Ovary (tissue), 9 donors: Measurements from ENCODE around the gene SPAG8. TPM values are rescaled to one million over a fixed set of nuclear protein-coding genes. Genes with fewer than 3 reads are reported as not detected.

ENCODE experiments used
- DNase-seq, 5 donors: peaks; one replicate each; pipeline ENCODE4 v3.0.0-alpha.2; 2019 to 2020
- H3K27ac ChIP-seq, 2 donors: fragments of 200-600 bp; one replicate each; pipeline versions ENCODE4 v1.5.1 to v1.8.0; 2019 to 2022
- H3K27me3 ChIP-seq: fragments of 200-600 bp; one replicate; pipeline ENCODE4 v1.8.0; 2022
- H3K36me3 ChIP-seq: fragments of 200-600 bp; sonication (generic); one replicate; pipeline ENCODE4 v1.5.1; 2019
- H3K4me1 ChIP-seq: one replicate; pipeline ENCODE4 v1.8.1; 2013; ENCODE audit warnings: mild to moderate bottlenecking, moderate library complexity; ENCODE audit not compliant: insufficient read depth
- H3K4me3 ChIP-seq: fragments of 200-600 bp; sonication (generic); one replicate; pipeline ENCODE4 v1.5.1; 2017
- H3K9me3 ChIP-seq, 2 donors: fragments of 200-600 bp in 1 of 2; sonication (generic) in 1 of 2; one replicate each; pipeline versions ENCODE4 v1.5.1 to v1.8.1; 2013 to 2019; ENCODE audit warnings: mild to moderate bottlenecking in 1 of 2, moderate library complexity in 1 of 2
- EP300 ChIP-seq: sonication (generic); formaldehyde crosslinking; IDR thresholded peaks from one replicate; pipeline ENCODE4 v1.6.1; 2017; ENCODE audit warnings: antibody characterized with exemption
- POLR2A ChIP-seq: fragments of 450-650 bp; IDR thresholded peaks from one replicate; pipeline ENCODE4 v1.6.1; 2017; ENCODE audit warnings: antibody characterized with exemption, mild to moderate bottlenecking, moderate library complexity
- WGBS, 3 donors: extraction: QIAGEN DNeasy Blood & Tissue Kit in 1 of 3; methylation state at CpG; one replicate each; pipeline versions ENCODE4 v1.1.5 to v1.1.7; 2013 to 2017; 5-methylcytosine and 5-hydroxymethylcytosine counted together
- intact Hi-C, 4 donors: fragments of 100-400 bp; cut with DNase I; formaldehyde crosslinking; loops; one replicate each; pipeline versions ENCODE4 v1.11.0 to v1.15.1; 2022 to 2023
- polyA plus RNA-seq, 2 donors: library from polyadenylated mRNA; stranded (reverse); fragments of 200-250 nt in 1 of 2; fragments of 350-450 nt in 1 of 2; fragmentation: Illumina TruSeq in 1 of 2; extraction: RNeasy Lipid Tissue Mini Kit (QIAGEN cat#74804) in 1 of 2; gene quantifications; one replicate each; pipeline ENCODE4 v1.2.3, GENCODE V29; 2013 to 2014
- total RNA-seq, 7 donors: library from RNA; depleted of rRNA in 2 of 7; stranded (reverse); fragments of >200 nt in 2 of 7; fragmentation: NEBNext Ultra II Directional in 3 of 7; extraction: Animal tissue kit (Norgen Biotek cat#: 25700) in 3 of 7; gene quantifications; one replicate each; pipeline versions ENCODE4 v1.1.0 to v1.2.4, GENCODE V29; 2016 to 2023
- TF ChIP-seq, protein P1 (sequence below), 3 donors: fragments of 450-650 bp in 2 of 3; fragments of 200-600 bp in 1 of 3; IDR thresholded peaks; one replicate each; pipeline versions ENCODE4 v1.5.1 to v1.8.0; 2016 to 2022; ENCODE audit warnings: antibody characterized with exemption in 3 of 3, mild to moderate bottlenecking in 1 of 3
- donor health status: DM: no; HTN: no; CAD: no; lungs with moderate emphysema.
- donor health status: DM: no; HTN: no; CAD: no.
- donor health status: Bipolar disorder and iron deficiency.
- donor health status: DM: yes; HTN: yes; CAD: no.
- donor health status: DM: no; HTN: no; CAD: no.
- donor health status: DM: yes; HTN: yes; CAD: no.

Gene SPAG8
- total and polyA plus RNA-seq, 9 donors = 2.1 to 28.1 (median 4.6) TPM

- 85 to 92% (median 89%) methylated on average over 25 of the region's 25 CpGs for WGBS, 3 donors
- Histone ChIP-seq H3K4me3 (no peak overlapping the region), H3K27me3 (no peaks in the 10 kb centered on the region), H3K36me3 (no peaks in the 10 kb centered on the region), H3K4me1 (no peaks in the 10 kb centered on the region), H3K27ac (no peak overlapping the region), H3K9me3 (no peaks in the 10 kb centered on the region)
- intact Hi-C loops = no loop called here
- TF ChIP-seq POLR2A (no peak), EP300 (no peak)
- TF ChIP-seq, protein P1, sequence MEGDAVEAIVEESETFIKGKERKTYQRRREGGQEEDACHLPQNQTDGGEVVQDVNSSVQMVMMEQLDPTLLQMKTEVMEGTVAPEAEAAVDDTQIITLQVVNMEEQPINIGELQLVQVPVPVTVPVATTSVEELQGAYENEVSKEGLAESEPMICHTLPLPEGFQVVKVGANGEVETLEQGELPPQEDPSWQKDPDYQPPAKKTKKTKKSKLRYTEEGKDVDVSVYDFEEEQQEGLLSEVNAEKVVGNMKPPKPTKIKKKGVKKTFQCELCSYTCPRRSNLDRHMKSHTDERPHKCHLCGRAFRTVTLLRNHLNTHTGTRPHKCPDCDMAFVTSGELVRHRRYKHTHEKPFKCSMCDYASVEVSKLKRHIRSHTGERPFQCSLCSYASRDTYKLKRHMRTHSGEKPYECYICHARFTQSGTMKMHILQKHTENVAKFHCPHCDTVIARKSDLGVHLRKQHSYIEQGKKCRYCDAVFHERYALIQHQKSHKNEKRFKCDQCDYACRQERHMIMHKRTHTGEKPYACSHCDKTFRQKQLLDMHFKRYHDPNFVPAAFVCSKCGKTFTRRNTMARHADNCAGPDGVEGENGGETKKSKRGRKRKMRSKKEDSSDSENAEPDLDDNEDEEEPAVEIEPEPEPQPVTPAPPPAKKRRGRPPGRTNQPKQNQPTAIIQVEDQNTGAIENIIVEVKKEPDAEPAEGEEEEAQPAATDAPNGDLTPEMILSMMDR (IDR thresholded peaks at IDR 0.05) = no peak
- peak in 1 of 5 donors; percentile 32 for DNase-seq
Measured at GRCh38 chr9:35852876-35853865, 41.1 kb upstream of the SPAG8 start.

DNA sequence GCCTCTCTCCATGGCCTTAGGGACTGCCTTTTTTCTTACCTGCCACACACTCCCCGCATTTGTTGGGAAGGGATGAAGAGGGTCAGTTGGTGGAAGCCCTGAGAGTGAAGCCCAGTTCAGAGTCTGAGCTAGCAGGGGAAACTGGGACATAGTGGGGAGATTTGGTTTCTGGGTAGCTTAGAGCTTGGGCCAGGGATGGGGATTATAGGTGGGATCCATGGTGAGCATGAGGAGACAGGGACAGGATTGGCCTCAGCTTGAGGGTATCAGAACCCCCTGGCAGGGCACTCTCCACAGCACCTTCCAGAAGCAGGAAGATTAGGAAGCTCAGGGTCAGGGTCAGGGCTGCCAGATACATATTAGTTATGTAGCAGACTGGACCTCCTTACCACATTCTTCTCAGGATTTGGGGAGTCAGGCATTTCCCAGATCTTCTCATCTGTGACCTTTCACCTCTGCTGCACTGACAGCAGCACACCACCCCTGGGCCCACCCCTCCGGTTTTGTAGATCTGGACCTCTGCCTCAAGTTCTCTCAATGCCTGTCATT lies 40.3 kb upstream of the SPAG8 start:
- 87 to 93% (median 90%) methylated on average over 2 of the region's 2 CpGs for WGBS, 3 donors

DNA sequence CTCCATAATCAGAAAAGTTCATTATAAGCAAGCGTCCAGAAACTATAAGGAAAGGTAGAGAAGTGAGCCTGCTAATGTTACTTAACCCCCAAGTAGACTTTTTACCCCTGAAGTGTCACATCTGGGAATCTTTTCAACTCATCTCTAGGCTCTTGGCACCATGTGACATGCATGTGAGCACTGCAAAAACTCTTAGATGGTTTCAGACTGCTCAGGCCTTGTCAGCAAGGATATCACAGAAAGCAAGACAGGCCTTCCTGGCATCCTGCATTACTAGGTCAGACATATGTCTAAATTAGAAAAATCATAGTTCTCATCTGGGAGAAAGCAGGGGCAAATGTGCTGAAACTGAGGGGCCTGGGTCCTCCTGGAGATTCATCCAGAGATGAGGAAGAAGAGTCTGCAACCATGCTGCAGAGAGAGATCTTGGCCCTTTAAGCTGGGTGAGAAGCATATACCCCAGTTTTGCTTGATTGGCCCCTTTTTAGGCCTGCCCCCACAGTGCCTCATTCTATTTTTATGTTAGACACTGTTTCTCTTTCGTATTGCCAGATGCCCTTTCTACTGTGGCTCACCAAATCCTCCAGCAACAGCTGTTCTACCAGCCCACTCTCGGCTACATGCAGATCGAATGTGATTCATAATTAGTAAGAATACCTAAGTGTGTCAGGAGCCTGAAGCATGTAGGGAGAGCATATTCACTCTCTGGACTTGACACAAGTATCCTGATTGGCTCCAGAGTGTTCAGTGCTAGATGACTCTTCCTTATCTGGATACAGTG lies 35.9 kb upstream of the SPAG8 start:
- H3K4me3 ChIP-seq = no peak overlapping the region
- no peaks in the 10 kb centered on the region for H3K9me3 ChIP-seq
- TF ChIP-seq EP300 = no peak
- TF ChIP-seq, protein P1 (IDR thresholded peaks at IDR 0.05) = no peak
- no peak for TF ChIP-seq POLR2A
- H3K27me3 ChIP-seq = no peaks in the 10 kb centered on the region
- WGBS, 3 donors = 50 to 65% (median 54%) methylated on average over 4 of the region's 4 CpGs
- H3K36me3 ChIP-seq = no peaks in the 10 kb centered on the region
- intact Hi-C loops = no loop called here
- H3K27ac ChIP-seq = no peak overlapping the region
- DNase-seq = peak in 1 of 5 donors; percentile 3
- H3K4me1 ChIP-seq = peaks cover 1% of the 10 kb centered on the region

More for the DNA sequence above, 40.3 kb upstream of the SPAG8 start:
- Histone ChIP-seq H3K4me1 (no peaks in the 10 kb centered on the region), H3K27me3 (no peaks in the 10 kb centered on the region), H3K36me3 (no peaks in the 10 kb centered on the region), H3K9me3 (no peaks in the 10 kb centered on the region), H3K4me3 (no peak overlapping the region), H3K27ac (no peak overlapping the region)
- TF ChIP-seq EP300 (no peak), POLR2A (no peak)
- TF ChIP-seq, protein P1 (IDR thresholded peaks at IDR 0.05) = no peak
- peak in 1 of 5 donors; percentile 7 for DNase-seq
- intact Hi-C loops = no loop called here
